ENCODE data around the gene NAT10. TPM values are rescaled to one million over a fixed set of nuclear protein-coding genes. Genes with fewer than 3 reads are reported as not detected.

NAT10 gene
- total RNA-seq, 6 donors from 2014 or later, result 19.3 to 69.1 (median 32.5) TPM

GRCh38 chr11:34189191-34189590 lies 83.8 kb downstream of the NAT10 start:
- H3K36me3 ChIP-seq, result no peaks in the 10 kb centered on the region
- no peaks in the 10 kb centered on the region for H3K27me3 ChIP-seq
- H3K9me3 ChIP-seq, result no peaks in the 10 kb centered on the region
- no peak for TF ChIP-seq EP300 (IDR thresholded peaks at IDR 0.05)
- TF ChIP-seq POLR2A (IDR thresholded peaks at IDR 0.05), result no peak
- no peak for TF ChIP-seq CTCF (IDR thresholded peaks at IDR 0.05)
- no peak for TF ChIP-seq POLR2AphosphoS5 (IDR thresholded peaks at IDR 0.05)
- no peak for ATAC-seq (ENCODE audit: low FRiP score in 2 of 2)
- DNase-seq, result no peak
- no peak overlapping the region for H3K27ac ChIP-seq
- WGBS, 2 donors, result 80 to 87% methylated on average over 9 of the region's 9 CpGs
- peaks cover 0 to 5% (median 0%) of the 10 kb centered on the region in 4 donors for H3K4me1 ChIP-seq
- no peak overlapping the region for H3K4me3 ChIP-seq

GRCh38 chr11:34190192-34191139 lies 85.0 kb downstream of the NAT10 start:
- Histone ChIP-seq H3K4me3 (no peak overlapping the region), H3K27me3 (no peaks in the 10 kb centered on the region), H3K4me1 (peaks cover 0 to 5% (median 0%) of the 10 kb centered on the region in 4 donors), H3K36me3 (no peaks in the 10 kb centered on the region), H3K9me3 (no peaks in the 10 kb centered on the region), H3K27ac (no peak overlapping the region)
- WGBS, 2 donors, result 78 to 86% methylated on average over 8 of the region's 8 CpGs
- DNase-seq (no peak), ATAC-seq (ENCODE audit: low FRiP score in 2 of 2) (no peak)
- TF ChIP-seq EP300 (IDR thresholded peaks at IDR 0.05) (no peak), CTCF (IDR thresholded peaks at IDR 0.05) (no peak), POLR2AphosphoS5 (IDR thresholded peaks at IDR 0.05) (no peak)

GRCh38 chr11:34191578-34191977 lies 86.1 kb downstream of the NAT10 start:
- Histone ChIP-seq H3K27ac (no peak overlapping the region), H3K9me3 (no peaks in the 10 kb centered on the region), H3K36me3 (no peaks in the 10 kb centered on the region), H3K4me3 (no peak overlapping the region), H3K4me1 (no peaks in the 10 kb centered on the region), H3K27me3 (no peaks in the 10 kb centered on the region)
- DNase-seq (no peak), ATAC-seq (ENCODE audit: low FRiP score in 2 of 2) (no peak)
- WGBS, 2 donors, result 83 to 85% methylated on average over 5 of the region's 5 CpGs
- no peak for TF ChIP-seq POLR2AphosphoS5 (IDR thresholded peaks at IDR 0.05)
- TF ChIP-seq POLR2A (IDR thresholded peaks at IDR 0.05), result no peak
- TF ChIP-seq EP300 (IDR thresholded peaks at IDR 0.05), result no peak
- no peak for TF ChIP-seq CTCF (IDR thresholded peaks at IDR 0.05)

GRCh38 chr11:34192481-34193401 lies 87.3 kb downstream of the NAT10 start:
- no peak for DNase-seq
- 81 to 85% methylated on average over 7 to 12 of the region's 14 CpGs for WGBS, 2 donors
- H3K4me1 ChIP-seq, result no peaks in the 10 kb centered on the region
- no peaks in the 10 kb centered on the region for H3K27me3 ChIP-seq
- peak overlapping the region in 2 of 4 donors; percentile 30 to 39 for H3K27ac ChIP-seq
- no peaks in the 10 kb centered on the region for H3K9me3 ChIP-seq
- ATAC-seq (ENCODE audit: low FRiP score in 2 of 2), result peak; percentile 39 to 91
- H3K36me3 ChIP-seq, result no peaks in the 10 kb centered on the region
- TF ChIP-seq POLR2AphosphoS5 (IDR thresholded peaks at IDR 0.05) (no peak), EP300 (IDR thresholded peaks at IDR 0.05) (no peak), POLR2A (IDR thresholded peaks at IDR 0.05) (no peak), CTCF (IDR thresholded peaks at IDR 0.05) (no peak)
- H3K4me3 ChIP-seq, result no peak overlapping the region
